IPS-15b (cell line): Measurements from ENCODE around the gene GGA2.

Experiments
- H3K27me3 ChIP-seq: one replicate; pipeline ENCODE4 v1.6.1; 2013; ENCODE audit warnings: low read length; ENCODE audit not compliant: control insufficient read depth, insufficient read depth
- H3K36me3 ChIP-seq: one replicate; pipeline ENCODE4 v1.6.1; 2013; ENCODE audit warnings: low read length; ENCODE audit not compliant: control insufficient read depth, insufficient read depth
- H3K4me1 ChIP-seq: one replicate; pipeline ENCODE4 v1.6.1; 2013; ENCODE audit warnings: mild to moderate bottlenecking, low read length; ENCODE audit not compliant: control insufficient read depth, insufficient read depth
- H3K4me3 ChIP-seq: one replicate; pipeline ENCODE4 v1.5.1; 2013; ENCODE audit warnings: low read depth, low read length
- H3K9ac ChIP-seq: one replicate; pipeline ENCODE4 v1.6.1; 2013; ENCODE audit warnings: low read depth, mild to moderate bottlenecking, low read length
- H3K9me3 ChIP-seq: one replicate; pipeline ENCODE4 v1.6.1; 2013; ENCODE audit warnings: mild to moderate bottlenecking, low read length; ENCODE audit not compliant: control insufficient read depth, insufficient read depth

Gene GGA2

DNA sequence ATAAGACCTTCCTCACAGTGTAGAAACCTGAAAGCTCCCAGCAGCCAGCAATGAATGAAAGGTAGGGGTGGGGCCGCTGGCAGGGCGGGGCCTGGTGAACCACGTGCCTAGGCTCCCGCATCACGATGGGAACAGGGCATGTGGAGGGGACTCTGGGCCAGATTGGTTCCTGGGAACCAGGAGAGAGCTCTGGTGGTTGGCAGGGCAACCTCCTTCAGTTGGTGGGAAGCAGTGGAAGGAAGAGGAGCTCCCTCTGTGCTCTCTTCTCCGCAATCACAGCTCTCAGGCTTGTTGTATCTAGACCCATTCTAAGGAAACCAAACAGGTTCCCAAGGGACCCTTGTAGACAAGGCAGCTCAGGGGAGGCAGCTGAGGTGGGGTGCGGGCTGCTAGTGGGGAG is 10.5 kb downstream of the GGA2 start:
- H3K9ac ChIP-seq: no peak overlapping the region
- H3K36me3 ChIP-seq: peaks cover 9% of the 10 kb centered on the region
- H3K4me3 ChIP-seq: no peak overlapping the region
- H3K4me1 ChIP-seq: peaks cover 13% of the 10 kb centered on the region
- H3K9me3 ChIP-seq: no peaks in the 10 kb centered on the region
- no peaks in the 10 kb centered on the region for H3K27me3 ChIP-seq

DNA sequence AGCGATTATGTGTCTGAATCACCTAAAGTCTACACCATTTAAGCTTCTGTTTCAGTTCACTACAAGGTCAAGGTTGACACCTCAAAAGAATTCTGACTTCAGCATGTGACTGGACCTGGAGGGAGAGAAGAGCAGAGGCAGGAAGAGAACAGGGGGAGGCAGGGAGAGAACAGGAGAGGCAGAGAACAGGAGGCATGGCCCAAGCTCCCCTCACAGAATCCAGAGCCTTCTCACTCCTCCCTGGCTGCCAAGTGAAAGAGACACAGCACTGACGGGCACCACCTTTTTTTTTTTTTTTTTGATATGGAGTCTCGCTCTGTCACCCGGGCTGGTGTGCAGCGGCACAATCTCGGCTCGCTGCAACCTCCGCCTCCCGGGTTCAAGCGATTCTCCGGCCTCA is 11.4 kb downstream of the GGA2 start:
- Histone ChIP-seq H3K27me3 (no peaks in the 10 kb centered on the region), H3K4me1 (peaks cover 8% of the 10 kb centered on the region), H3K4me3 (no peak overlapping the region), H3K9ac (no peak overlapping the region), H3K9me3 (no peaks in the 10 kb centered on the region), H3K36me3 (peaks cover 17% of the 10 kb centered on the region)

GRCh38 chr16:23497543-23497868 is 12.8 kb downstream of the GGA2 start:
- peaks cover 6% of the 10 kb centered on the region for H3K4me1 ChIP-seq
- no peaks in the 10 kb centered on the region for H3K27me3 ChIP-seq
- no peaks in the 10 kb centered on the region for H3K9me3 ChIP-seq
- H3K36me3 ChIP-seq: peaks cover 30% of the 10 kb centered on the region
- H3K4me3 ChIP-seq: no peak overlapping the region
- no peak overlapping the region for H3K9ac ChIP-seq

GRCh38 chr16:23496821-23497542 is 13.3 kb downstream of the GGA2 start:
- Histone ChIP-seq H3K9me3 (no peaks in the 10 kb centered on the region), H3K27me3 (no peaks in the 10 kb centered on the region), H3K4me1 (peaks cover 6% of the 10 kb centered on the region), H3K36me3 (peaks cover 31% of the 10 kb centered on the region), H3K4me3 (no peak overlapping the region), H3K9ac (no peak overlapping the region)

DNA sequence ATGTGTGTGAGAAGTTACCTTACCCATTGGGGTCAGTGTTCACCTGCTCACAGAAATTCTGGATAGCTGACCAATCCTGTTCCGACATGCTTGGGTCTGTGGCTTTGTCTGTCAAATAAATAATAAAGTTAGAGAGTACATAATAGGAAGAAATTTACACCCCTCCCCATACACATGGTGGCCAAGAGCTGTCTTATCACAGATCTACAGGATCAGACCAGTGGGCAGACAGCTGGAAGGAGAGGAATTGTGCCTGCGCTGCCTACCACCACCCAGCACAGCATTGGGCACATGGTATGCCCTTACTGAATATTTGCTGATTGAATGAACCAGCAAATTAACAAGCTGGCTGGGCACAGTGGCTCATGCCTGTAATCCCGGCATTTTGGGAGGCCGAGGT is 14.6 kb downstream of the GGA2 start:
- Histone ChIP-seq H3K4me3 (no peak overlapping the region), H3K36me3 (peaks cover 38% of the 10 kb centered on the region), H3K9ac (no peak overlapping the region), H3K9me3 (no peaks in the 10 kb centered on the region), H3K27me3 (no peaks in the 10 kb centered on the region), H3K4me1 (no peaks in the 10 kb centered on the region)

DNA sequence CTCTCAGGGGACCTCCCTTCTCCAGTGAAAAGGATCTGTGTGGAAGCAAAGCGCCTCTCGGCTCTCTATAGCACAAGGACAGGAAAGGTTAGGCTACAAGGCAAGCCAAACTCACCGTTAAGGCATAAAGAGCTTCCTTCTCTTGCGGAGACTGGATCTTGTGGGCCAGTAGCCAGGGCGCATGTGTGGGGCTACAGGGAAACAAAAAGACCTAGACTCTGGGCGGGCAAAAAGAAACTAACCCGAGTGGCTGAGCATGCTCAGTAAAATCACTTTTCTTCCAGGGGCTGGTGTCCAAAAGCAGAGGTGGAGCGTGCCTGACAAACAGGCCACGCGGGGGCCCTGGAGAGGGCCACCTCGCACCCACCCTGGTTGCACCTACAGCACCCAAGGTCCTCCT is 16.1 kb downstream of the GGA2 start:
- Histone ChIP-seq H3K4me3 (no peak overlapping the region), H3K36me3 (peaks cover 44% of the 10 kb centered on the region), H3K9me3 (no peaks in the 10 kb centered on the region), H3K4me1 (no peaks in the 10 kb centered on the region), H3K27me3 (no peaks in the 10 kb centered on the region), H3K9ac (no peak overlapping the region)

DNA sequence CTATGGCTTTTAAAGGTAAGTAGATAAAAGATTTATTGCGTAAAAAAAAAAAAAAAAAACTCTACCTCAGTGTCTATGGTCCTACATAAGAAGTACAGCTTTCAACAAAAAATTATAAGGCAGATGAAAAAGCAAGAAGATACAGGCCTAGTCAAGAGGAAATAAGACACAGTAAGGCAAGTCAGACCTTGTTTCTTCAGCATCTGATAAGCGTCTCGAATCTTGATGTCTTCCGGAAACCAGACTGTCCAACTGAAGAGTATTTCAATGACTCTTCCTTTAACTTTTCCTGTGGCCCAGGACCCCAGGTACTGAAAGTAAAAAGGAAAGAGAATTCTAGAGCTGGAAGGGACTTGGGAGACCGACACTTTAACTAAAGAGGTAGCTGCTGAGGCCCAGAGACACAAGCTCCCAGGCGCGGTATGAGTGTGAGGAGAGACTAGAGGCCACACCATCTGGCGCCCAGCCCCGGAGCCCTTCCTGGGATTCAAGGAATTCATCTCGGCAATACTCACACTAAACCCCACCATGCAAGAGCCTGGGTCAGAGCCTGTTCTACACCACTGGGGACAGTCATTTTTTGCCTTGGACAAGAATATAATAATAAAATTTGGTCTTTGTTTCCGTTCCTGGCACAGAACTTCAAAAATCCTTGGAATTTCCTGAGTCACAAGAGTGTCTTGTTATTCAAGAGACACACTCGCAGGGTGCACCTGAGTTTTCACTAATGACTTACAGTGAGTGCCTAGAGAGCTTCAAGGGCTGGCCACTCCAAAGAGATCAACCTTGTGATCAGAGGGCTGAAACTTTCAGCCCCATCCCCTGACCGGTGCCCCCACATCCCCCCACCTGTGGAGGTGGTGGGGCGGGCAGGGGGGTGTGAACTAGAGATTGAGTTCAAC is 18.6 kb downstream of the GGA2 start:
- Histone ChIP-seq H3K27me3 (no peaks in the 10 kb centered on the region), H3K9ac (no peak overlapping the region), H3K9me3 (no peaks in the 10 kb centered on the region), H3K4me3 (no peak overlapping the region), H3K36me3 (peaks cover 68% of the 10 kb centered on the region), H3K4me1 (no peaks in the 10 kb centered on the region)

- H3K9me3 ChIP-seq: no peaks in the 10 kb centered on the region
- H3K9ac ChIP-seq: no peak overlapping the region
- no peaks in the 10 kb centered on the region for H3K27me3 ChIP-seq
- peaks cover 79% of the 10 kb centered on the region for H3K36me3 ChIP-seq
- H3K4me3 ChIP-seq: no peak overlapping the region
- H3K4me1 ChIP-seq: no peaks in the 10 kb centered on the region
Measured at GRCh38 chr16:23486480-23486879, 23.8 kb downstream of the GGA2 start.

DNA sequence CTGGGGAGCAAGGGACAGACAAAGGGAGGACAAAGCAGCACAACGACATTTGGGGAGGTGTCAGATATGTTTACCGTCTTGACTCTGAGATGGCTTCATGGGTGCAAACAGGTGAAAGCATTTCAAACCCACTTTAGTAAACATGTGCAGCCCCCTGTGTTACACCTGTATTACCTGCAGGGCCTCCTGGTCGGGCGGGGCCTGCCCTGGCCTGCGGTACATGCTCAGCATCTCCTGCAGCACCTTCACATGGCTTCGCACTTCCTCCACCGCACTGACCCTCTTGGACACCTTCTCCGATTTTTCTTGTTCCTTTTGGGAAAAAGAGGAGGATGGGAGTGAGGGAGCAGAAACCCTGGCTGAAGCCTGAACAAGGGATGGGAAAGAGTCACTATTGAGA is 24.5 kb downstream of the GGA2 start:
- H3K36me3 ChIP-seq: peaks cover 83% of the 10 kb centered on the region
- no peak overlapping the region for H3K9ac ChIP-seq
- H3K4me3 ChIP-seq: no peak overlapping the region
- H3K9me3 ChIP-seq: no peaks in the 10 kb centered on the region
- no peaks in the 10 kb centered on the region for H3K27me3 ChIP-seq
- no peaks in the 10 kb centered on the region for H3K4me1 ChIP-seq

DNA sequence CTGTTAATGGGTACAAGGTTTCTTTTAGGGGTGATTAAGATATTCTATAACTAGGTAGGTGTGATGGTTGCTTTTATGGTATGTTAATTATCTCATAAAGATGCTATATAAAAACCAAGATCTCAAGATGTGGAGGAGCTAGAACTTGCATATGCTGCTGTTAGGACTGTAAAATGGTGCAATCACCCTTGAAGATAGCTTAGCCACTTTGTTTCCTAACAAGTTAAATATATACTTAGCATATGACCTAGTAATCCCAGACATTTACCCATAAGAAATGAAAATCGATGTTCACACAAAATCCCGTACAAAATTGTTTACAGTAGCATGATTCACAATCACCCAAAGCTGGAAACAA is 25.1 kb downstream of the GGA2 start:
- Histone ChIP-seq H3K36me3 (peaks cover 86% of the 10 kb centered on the region), H3K4me3 (no peak overlapping the region), H3K27me3 (no peaks in the 10 kb centered on the region), H3K9ac (no peak overlapping the region), H3K4me1 (no peaks in the 10 kb centered on the region), H3K9me3 (no peaks in the 10 kb centered on the region)

GRCh38 chr16:23484510-23485256 is 25.6 kb downstream of the GGA2 start:
- H3K27me3 ChIP-seq: no peaks in the 10 kb centered on the region
- peaks cover 86% of the 10 kb centered on the region for H3K36me3 ChIP-seq
- H3K4me1 ChIP-seq: no peaks in the 10 kb centered on the region
- no peaks in the 10 kb centered on the region for H3K9me3 ChIP-seq
- H3K9ac ChIP-seq: no peak overlapping the region
- H3K4me3 ChIP-seq: no peak overlapping the region
